ENCODE results near the gene PNISR. TPM values are rescaled to one million over a fixed set of nuclear protein-coding genes. Genes with fewer than 3 reads are reported as not detected.

PNISR gene
- total RNA-seq, 1 donor from 2014 or later: 109 TPM

DNA sequence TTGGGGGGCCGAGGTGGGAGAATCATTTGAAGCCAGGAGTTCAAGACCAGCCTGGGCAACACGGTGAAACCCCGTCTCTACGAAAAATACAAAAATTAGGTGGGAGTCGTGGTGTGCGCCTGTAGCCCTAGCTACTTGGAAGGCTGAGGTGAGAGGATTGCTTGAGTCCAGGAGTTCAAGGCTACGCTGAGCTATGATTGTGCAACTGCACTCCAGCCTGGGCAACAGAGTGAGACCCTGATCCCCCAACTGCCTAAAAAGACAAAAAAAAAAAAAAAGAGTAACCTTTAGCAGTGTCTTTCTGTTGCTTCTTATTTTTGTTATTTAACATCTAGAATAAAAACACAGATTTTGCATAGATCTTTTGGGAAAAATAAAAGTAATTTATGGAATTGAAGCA, 18.0 kb downstream of the PNISR start:
- intact Hi-C loops (cut with DNase I): no loop called here
- Histone ChIP-seq H3K27me3 (ENCODE audit: low read depth) (no peaks in the 10 kb centered on the region), H3K4me1 (peaks cover 3% of the 10 kb centered on the region), H3K9me3 (no peaks in the 10 kb centered on the region), H3K27ac (no peak overlapping the region), H3K36me3 (peaks cover 92% of the 10 kb centered on the region), H3K4me3 (no peak overlapping the region)
- TF ChIP-seq, protein P1, sequence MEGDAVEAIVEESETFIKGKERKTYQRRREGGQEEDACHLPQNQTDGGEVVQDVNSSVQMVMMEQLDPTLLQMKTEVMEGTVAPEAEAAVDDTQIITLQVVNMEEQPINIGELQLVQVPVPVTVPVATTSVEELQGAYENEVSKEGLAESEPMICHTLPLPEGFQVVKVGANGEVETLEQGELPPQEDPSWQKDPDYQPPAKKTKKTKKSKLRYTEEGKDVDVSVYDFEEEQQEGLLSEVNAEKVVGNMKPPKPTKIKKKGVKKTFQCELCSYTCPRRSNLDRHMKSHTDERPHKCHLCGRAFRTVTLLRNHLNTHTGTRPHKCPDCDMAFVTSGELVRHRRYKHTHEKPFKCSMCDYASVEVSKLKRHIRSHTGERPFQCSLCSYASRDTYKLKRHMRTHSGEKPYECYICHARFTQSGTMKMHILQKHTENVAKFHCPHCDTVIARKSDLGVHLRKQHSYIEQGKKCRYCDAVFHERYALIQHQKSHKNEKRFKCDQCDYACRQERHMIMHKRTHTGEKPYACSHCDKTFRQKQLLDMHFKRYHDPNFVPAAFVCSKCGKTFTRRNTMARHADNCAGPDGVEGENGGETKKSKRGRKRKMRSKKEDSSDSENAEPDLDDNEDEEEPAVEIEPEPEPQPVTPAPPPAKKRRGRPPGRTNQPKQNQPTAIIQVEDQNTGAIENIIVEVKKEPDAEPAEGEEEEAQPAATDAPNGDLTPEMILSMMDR (IDR thresholded peaks at IDR 0.05): no peak
- ATAC-seq (no peak), DNase-seq (no peak)

DNA sequence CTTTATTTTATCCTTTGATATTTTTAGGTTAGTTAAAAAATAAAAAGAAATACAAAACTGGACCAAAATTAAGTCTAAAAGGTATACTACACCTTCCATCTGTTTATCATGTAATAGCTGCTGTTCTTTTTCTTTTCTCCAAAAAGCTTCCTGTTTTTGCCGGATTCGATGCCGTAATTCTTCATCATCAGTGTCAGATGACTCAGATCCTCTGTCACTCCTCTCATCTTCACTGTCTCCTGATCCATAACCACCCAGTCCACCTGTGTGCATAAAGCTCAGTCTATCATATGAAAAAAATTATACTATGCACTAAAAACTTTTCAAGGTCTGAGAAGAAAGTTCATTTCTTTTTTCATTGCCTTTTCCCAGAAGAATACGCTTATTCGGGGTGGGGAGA, 22.7 kb downstream of the PNISR start:
- intact Hi-C loops (cut with DNase I): no loop called here
- TF ChIP-seq, protein P1 (IDR thresholded peaks at IDR 0.05): no peak
- ATAC-seq (no peak), DNase-seq (no peak)
- Histone ChIP-seq H3K4me1 (no peaks in the 10 kb centered on the region), H3K27me3 (ENCODE audit: low read depth) (no peaks in the 10 kb centered on the region), H3K9me3 (no peaks in the 10 kb centered on the region), H3K36me3 (peaks cover 96% of the 10 kb centered on the region), H3K27ac (no peak overlapping the region), H3K4me3 (no peak overlapping the region)

DNA sequence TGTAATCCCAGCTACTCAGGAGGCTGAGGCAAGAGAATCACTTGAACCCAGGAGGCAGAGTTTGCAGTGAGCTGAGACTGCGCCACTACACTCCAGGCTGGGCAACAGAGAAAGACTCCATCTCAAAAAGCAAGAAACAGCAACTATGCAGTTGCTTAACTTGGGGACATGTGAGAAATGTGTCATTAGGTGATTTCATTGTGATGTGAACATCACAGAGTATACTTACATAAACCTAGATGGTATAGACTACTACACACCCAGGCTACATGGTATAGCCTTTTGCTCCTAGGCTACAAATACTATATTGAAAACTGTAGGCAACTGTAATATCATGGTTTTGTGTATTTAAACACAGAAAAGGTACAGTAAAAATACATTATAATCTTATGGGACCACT, 27.8 kb downstream of the PNISR start:
- ATAC-seq (no peak), DNase-seq (no peak)
- Histone ChIP-seq H3K27me3 (ENCODE audit: low read depth) (no peaks in the 10 kb centered on the region), H3K9me3 (no peaks in the 10 kb centered on the region), H3K27ac (no peak overlapping the region), H3K4me3 (no peak overlapping the region), H3K36me3 (peaks cover 48% of the 10 kb centered on the region), H3K4me1 (peaks cover 9% of the 10 kb centered on the region)
- TF ChIP-seq, protein P1 (IDR thresholded peaks at IDR 0.05): no peak
- intact Hi-C loops (cut with DNase I): no loop called here

DNA sequence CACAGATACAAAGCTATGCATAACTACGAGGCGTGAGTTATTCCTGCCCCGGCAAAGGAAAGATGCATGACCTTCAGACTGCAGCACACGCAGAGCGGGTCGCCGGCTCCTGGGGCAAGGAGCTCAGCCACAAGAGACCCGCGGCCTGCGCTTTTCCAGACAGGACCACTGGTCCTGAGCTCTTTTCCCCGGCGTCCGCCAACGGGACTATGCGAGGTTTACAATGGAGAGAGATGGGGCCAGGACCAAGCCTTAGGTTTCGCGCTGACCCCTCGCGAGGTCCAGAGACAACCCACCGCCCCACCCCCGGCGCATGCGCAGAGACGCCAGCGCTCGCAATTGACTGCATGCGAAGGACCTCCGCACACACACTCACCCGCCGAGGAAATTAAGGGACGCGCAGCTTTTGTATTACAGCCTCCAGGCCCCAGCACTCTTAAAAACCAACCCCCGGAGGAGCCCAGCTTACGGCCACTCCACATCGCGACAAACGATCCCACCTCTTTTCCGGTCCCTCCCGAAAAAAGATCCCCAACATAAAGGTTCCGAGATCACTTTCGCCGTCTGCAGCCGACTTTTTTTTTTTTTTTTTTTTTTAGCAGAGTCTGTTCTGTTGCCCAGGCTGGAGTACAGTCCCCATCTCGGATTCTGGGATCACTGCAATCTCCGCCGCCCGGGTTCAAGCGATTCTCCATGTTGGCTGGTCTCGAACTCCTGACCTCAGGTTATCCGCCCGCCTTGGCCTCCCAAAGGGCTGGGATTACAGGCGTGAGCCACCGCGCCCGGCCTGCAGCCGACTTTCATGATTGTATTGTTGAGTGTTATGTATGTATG, 31.2 kb downstream of the PNISR start, which contains the start of gene COQ3:
COQ3 (minus strand) TSS at position 498 of the 834 bp plus-strand sequence; CDS start at position 482, 16 bp downstream.
- TF ChIP-seq, protein P1 (IDR thresholded peaks at IDR 0.05): no peak

DNA sequence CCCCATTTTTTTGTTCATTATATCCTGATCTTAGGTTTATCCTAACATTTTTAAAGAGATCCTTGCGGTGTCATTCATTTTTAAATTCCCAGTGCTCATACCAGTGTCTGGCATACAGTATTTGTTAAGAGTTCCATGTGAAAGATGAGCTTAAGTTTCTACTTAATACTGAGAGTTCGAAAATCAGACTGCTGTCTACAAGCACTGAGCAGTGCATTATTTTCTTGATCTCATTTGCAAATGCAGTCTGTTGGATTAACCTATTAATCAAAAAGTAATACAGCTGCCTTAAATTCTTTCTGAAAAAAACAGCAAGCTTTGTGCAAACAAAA, 31.8 kb downstream of the PNISR start:
- Histone ChIP-seq H3K27ac (peak overlapping the region; percentile 79), H3K4me3 (peak overlapping the region; percentile 85), H3K9me3 (no peaks in the 10 kb centered on the region), H3K27me3 (ENCODE audit: low read depth) (no peaks in the 10 kb centered on the region), H3K4me1 (peaks cover 9% of the 10 kb centered on the region), H3K36me3 (peaks cover 10% of the 10 kb centered on the region)
- no peak for DNase-seq
- TF ChIP-seq, protein P1 (IDR thresholded peaks at IDR 0.05): no peak
- peak in 1 of 2 donors; percentile 3 for ATAC-seq
- intact Hi-C loops (cut with DNase I): no loop called here

More for the DNA sequence above, 31.2 kb downstream of the PNISR start, which contains the start of gene COQ3:
- peaks cover 9% of the 10 kb centered on the region for H3K4me1 ChIP-seq
- H3K4me3 ChIP-seq: peak within 1 kb of the TSS; percentile 85
- H3K27ac ChIP-seq: peak within 1 kb of the TSS; percentile 79
- intact Hi-C loops (cut with DNase I): no loop called here
- peaks cover 14% of the 10 kb centered on the region for H3K36me3 ChIP-seq
- H3K9me3 ChIP-seq: no peaks in the 10 kb centered on the region
- H3K27me3 ChIP-seq (ENCODE audit: low read depth): no peaks in the 10 kb centered on the region
- peak; percentile 78 for DNase-seq
- ATAC-seq: peak; percentile 91 to 93

All from lower lobe of right lung (tissue), 2 donors.